Left renal pelvis (tissue), 4 donors: ENCODE data around the gene CHMP1A. TPM values are rescaled to one million over a fixed set of nuclear protein-coding genes. Genes with fewer than 3 reads are reported as not detected.
A peak's percentile ranks its signal among the peaks of the same experiment; 100 is the strongest.
"Not testable (repeated sequence)": the region's sequence is repeated elsewhere in the genome, so short reads cannot be mapped to it uniquely, and the experiment has no call there.

Experiments
- DNase-seq, 4 donors: peaks; one replicate each; pipeline ENCODE4 v3.0.0-alpha.2; 2013; ENCODE audit warnings: low read depth in 4 of 4, low spot score in 3 of 4
- polyA plus RNA-seq, 4 donors: library from polyadenylated mRNA; unstranded; fragments of 120-200 nt; gene quantifications; one replicate each; pipeline ENCODE4 v1.2.1, GENCODE V29; 2013; ENCODE audit not compliant: insufficient read length in 4 of 4

CHMP1A gene
- polyA plus RNA-seq, 4 donors = 57.1 to 76.8 (median 64.8) TPM

- no peak for DNase-seq
These were observed 35.8 kb upstream of the CHMP1A start for GRCh38 chr16:89693289-89693731.

- no peak for DNase-seq
These were observed 34.6 kb upstream of the CHMP1A start for GRCh38 chr16:89691986-89692569.

GRCh38 chr16:89691231-89691985 is 33.9 kb upstream of the CHMP1A start:
- no peak for DNase-seq

GRCh38 chr16:89690392-89690901 is 32.9 kb upstream of the CHMP1A start:
- DNase-seq = no peak

GRCh38 chr16:89689621-89690020 is 32.1 kb upstream of the CHMP1A start:
- not testable (repeated sequence) for DNase-seq

GRCh38 chr16:89689142-89689541 is 31.6 kb upstream of the CHMP1A start:
- DNase-seq = no peak

GRCh38 chr16:89688395-89688794 is 30.9 kb upstream of the CHMP1A start:
- no peak for DNase-seq

GRCh38 chr16:89687092-89687940 is 29.8 kb upstream of the CHMP1A start:
- DNase-seq = no peak

GRCh38 chr16:89686520-89687091 is 29.1 kb upstream of the CHMP1A start, which contains the start of gene CDK10:
CDK10 (plus strand) TSS chr16:89686689; CDS start chr16:89686711, 22 bp downstream.
- DNase-seq = peak; percentile 77 to 85 (median 78)

GRCh38 chr16:89685916-89686315 is 28.4 kb upstream of the CHMP1A start:
- DNase-seq = no peak

GRCh38 chr16:89678258-89678657 is 20.8 kb upstream of the CHMP1A start:
- no peak for DNase-seq

- DNase-seq = no peak
These were observed 14.9 kb upstream of the CHMP1A start for GRCh38 chr16:89672177-89672941.

DNA sequence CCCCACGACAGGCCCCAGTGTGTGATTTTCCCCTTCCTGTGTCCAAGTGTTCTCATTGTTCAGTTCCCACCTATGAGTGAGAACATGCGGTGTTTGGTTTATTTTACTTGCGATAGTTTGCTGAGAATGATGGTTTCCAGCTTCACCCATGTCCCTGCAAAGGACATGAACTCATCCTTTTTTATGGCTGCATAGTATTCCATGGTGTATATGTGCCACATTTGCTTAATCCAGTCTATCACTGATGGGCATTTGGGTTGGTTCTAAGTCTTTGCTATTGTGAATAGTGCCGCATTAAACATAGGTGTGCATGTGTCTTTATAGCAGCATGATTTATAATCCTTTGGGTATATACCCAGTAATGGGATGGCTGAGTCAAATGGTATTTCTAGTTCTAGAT is 14.1 kb upstream of the CHMP1A start:
- not testable (repeated sequence) for DNase-seq

GRCh38 chr16:89670496-89671431 is 13.3 kb upstream of the CHMP1A start:
- DNase-seq = no peak

DNA sequence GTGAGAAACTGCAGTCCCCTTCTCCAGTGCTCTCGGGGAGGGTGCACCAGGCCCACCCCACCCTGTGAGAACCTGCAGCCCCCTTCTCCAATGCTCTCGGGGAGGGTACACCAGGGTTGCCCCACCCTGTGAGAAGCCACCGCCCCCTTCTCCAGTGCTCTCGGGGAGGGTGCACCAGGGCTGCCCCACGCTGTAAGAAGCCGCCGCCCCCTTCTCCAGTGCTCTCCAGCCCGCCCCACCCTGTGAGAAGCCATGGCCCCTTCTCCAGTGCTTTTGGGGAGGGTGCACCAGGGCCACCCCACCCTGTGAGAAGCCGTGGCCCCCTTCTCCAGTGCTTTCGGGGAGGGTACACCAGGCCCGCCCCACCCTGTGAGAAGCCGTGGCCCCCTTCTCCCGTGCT is 12.2 kb upstream of the CHMP1A start:
- DNase-seq = no peak

DNA sequence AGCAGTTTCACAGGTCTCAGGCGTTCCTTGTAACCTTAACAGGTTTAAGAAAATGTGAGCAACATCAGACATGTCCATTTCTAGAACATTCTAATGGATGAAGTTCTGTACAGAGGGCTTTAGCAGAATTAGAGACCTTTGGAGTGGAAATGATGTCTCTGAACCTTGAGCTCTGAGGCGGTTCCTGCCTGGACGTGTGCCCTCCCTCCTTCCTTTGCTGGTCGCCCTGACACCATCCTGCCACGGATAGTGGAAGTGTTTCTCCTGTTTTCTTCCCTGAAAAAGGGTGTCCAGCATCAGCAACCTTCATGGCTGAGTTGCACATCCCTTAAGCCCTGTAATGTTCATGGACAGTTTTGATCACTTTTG is 11.3 kb upstream of the CHMP1A start:
- DNase-seq = no peak

- no peak for DNase-seq
These were observed 10.1 kb upstream of the CHMP1A start for GRCh38 chr16:89667633-89668032.

GRCh38 chr16:89667000-89667399 is 9.5 kb upstream of the CHMP1A start:
- DNase-seq = not testable (repeated sequence)

DNA sequence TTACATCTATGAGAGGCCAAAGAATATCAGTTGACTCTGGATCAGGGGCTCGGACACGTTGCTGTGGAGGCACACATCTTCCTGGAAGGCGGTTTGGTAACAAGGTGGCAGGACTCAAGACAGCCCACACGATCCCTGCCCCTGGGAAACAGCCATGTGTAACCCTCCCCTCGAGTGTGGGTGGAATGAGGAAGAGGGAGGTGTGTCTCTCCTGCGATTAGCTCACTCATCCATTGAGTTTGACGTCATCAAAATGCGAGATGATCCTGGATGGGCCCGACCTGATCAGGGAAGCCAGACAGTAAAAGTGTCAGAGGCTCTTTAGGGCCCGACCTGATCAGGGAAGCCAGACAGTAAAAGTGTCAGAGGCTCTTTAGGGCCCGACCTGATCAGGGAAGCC is 6.7 kb upstream of the CHMP1A start:
- DNase-seq = not testable (repeated sequence)
